SK-MEL-5 (cell line): Measurements from ENCODE around the gene FEZ2. TPM values are rescaled to one million over a fixed set of nuclear protein-coding genes. Genes with fewer than 3 reads are reported as not detected.

Experiments
- DNase-seq: peaks from one replicate; pipeline ENCODE4 v3.0.0-alpha.2; 2016; ENCODE audit warnings: low read depth, low spot score
- in situ Hi-C: cut with HindIII; loops from 2 replicates; pipeline ENCODE4 v1.10.0; 2016; ENCODE audit warnings: low sequenced_read_pairs, high pct_unique_total_duplicates, low pct_unique_long_range_greater_than_20kb
- total RNA-seq: library from RNA; depleted of rRNA; stranded (reverse); fragments of >200 nt; shearing (Covaris generic); gene quantifications from 2 replicates; pipeline ENCODE4 v1.2.3, GENCODE V29; 2014

FEZ2 gene
- total RNA-seq, 1 experiment from 2014 or later, result 58.1 TPM

DNA sequence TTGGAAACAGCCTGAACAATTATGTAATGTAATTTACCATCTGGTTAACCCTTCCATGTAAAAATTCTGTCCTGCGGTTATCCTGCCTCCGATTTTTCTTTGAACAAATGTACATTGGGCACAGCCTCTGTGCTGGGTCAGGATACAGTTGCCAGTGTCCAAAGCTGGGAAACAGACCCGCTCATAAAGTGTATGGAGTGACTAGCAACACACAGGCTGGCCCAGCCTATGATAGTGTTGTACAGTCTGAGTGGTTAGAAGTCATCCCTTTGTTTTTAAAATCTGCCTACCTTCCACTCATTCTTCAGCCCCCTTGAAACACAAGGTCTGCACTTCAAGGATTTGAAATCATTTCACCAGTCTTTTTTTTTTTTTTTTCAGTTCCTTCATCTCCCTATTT lies 50.1 kb downstream of the FEZ2 start:
- in situ Hi-C loops, result no loop called here
- DNase-seq, result no peak

DNA sequence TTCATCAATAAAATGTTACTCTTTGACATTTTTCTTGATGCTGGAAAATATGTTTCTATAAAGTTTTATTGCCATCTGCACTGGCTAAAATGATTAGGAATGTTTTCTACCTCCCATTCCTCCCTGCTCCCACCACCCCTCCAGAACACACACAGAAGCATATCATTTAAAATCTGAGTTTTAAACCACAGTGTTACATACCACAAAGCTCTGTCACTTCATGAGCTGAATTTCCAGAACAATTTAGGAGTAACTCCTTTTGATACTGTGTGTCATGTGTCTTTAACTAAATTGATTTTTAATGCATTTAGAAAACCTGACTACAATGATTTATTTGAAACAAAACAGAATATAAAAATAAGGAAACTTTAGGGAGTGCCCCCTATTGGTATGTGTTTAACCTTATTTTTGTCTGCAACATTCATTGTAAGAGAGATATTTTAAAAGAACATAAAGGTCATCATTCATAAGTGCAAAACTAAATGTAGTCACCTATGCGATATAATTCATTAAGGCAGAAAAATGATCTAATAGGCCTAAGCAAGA lies 52.0 kb downstream of the FEZ2 start:
- no peak for DNase-seq
- in situ Hi-C loops, result no loop called here

DNA sequence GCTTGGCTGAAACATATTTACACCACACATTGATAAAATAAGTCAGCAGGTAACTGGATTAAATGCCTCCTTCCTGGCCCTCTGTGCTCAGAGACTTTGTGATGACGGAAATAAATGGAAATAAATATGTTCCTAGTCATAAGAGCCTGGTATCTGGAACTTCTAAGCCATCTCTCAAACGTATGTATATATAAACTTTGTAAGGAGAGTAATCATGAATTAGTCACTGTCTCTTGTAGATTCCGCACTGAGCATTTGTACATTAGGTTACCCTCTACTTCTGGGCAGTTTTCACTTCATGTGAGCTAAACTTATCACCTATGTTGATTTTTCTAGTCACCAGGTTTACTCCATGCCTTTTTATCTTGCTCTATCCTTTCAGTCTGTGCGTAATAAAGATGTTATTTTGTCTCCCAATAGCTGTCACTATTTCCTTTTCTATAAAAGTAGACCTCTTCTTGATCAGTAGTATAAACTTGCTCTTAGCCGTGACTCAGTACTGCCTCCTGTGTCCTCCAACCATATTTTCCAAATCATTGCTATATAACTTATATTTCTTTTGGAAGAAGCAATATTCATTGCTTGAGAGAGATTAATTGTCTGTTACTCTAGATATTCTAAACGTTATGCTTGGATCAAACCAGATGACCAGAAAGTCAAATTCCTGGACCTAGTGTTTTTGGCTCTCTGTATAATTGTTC lies 53.2 kb downstream of the FEZ2 start:
- in situ Hi-C loops, result no loop called here
- peak; percentile 13 for DNase-seq

DNA sequence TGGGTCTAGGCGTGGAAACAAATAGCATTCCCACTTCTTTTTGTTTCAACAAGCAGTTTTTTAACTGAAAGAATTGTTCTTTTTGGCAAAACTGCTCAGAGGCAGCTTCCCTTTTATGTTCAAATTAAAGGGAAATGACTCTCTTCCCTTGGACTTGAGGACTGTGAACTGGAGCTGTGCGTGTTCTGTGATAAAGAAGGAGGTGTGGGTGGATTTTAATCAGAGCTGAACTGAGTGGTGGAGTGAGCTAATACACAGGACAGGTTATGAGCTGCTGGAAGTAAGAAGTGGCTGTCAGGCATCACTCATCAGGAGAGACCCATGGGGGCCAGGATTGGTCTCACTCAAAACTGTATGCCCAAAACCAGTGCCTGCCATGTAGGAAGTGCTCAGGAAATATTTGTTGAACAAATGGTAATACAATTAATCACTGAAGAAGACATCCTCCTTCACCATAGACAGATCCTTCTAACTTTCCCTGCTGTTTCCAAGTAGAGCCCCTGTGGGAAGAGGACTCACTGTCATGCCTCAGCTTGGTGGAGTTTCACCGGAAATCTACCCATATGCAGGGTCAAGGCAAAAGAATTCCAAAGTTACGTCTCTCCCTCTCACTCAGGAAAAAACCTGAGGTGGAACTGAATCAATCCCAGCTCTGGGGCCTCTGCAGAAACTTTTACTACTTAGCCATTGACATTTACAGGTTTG lies 55.9 kb downstream of the FEZ2 start:
- no peak for DNase-seq
- in situ Hi-C loops, result no loop called here

DNA sequence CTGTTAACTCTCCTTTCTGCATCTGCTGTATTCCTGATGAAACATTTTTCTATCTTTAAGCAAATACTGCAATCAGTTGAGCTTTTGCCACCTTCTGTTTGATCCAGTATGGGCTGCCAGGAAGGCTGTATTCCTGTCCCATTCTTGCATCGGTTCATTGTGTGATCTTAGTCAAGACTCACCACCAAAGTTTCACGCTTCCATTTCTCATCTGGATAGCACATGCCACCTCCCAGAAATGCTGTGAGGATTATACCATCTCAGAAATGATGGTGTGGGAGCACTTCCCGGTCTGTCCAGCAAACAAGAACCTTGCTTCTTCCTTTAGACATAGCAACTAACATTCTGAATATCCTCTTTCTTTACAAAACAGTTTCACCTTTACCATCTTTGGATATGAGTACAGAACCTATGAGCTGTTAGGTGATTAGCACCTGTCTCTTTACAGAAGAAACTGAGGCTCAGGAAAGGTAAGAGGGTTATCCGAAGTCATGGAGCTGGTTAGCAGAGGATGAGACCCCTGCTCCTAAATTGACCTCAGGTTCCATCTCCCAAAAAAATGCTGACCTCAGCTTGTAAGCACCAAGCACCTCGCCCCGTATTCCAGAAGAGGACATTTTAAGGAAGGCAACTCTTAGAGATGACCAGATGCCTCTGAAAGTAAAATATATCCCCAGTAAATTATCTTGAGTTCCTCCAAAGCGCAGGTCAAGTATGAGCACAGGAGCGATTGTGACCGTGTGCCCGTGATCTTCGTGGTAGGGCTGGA lies 56.8 kb downstream of the FEZ2 start:
- in situ Hi-C loops, result no loop called here
- DNase-seq, result no peak

DNA sequence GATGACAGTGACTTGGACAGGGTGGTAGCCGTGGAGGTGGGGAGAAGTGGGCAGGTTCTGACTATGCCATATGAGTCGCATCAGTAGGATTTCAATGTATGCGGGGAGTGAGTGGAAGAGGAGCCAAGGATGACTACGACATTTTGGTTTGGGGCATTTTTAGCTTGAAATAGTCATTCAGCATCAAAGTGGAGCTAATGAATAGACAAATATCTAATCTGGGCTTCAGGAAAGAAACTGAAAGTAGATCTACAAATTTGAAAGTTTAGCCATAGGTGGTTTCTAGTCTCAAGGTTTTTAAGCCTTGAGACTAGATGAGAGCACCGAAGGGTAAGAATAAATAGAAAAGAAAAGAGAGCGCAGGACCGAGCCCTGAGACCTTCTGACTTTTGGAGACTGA lies 58.3 kb downstream of the FEZ2 start:
- no peak for DNase-seq
- in situ Hi-C loops, result no loop called here

DNA sequence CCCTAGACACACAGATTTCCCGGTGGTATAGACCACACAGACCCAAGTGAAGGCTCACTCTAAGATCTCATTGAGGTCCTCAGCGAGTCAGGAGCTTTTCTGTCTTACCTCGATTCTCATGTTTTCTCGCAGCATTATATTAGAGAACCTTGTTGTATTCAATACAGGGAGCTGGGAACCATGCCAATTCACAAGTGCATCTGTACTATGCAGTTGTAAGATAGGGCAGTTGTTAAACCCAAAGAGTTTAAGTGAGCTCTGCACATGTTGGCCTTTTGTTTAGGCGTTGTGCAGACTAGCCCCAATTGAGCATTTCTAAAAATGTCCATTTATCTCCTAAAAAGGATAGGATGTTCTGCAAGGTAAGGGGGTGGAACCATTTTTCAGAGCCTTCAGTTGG lies 59.6 kb downstream of the FEZ2 start:
- in situ Hi-C loops, result no loop called here
- DNase-seq, result no peak

DNA sequence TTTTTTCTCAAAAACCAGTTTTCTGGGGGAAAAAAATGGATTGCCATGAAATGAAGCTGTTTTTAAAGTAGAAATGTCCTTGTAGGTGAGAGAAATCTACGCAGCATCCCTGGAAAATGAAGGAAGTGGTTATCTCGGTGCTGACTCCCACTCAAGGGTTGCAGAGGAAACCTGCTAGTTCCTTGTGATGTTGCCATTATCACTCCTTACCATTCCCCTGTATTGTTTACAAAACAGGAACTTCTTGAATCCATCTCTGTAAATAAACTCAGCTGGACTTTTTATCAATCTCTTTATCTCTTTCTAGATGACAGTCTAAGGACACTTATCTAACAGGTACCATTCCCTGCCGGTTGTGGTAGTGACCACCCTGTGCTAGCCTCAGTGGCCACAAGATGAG lies 61.2 kb downstream of the FEZ2 start:
- DNase-seq, result no peak
- in situ Hi-C loops, result no loop called here

DNA sequence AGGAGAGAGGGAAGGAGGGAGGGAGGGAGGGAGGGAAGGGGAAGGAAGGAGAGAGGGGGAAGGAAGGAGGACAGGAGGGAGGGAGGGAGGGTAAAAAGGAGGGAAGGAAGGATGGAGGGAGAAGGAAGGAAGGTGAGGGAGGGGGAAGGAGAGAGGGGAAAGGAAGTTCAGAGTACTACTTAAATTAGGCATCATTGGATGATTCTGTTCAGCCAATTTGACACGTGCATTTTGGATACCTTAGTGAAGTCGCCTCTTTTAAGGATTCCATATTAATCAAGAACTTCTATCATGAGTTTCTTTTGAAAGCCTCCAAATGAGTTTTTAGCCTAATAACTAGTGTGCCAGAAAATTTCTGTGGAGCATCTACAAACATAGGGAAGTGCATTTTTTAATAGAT lies 62.9 kb downstream of the FEZ2 start:
- in situ Hi-C loops, result no loop called here
- DNase-seq, result no peak

DNA sequence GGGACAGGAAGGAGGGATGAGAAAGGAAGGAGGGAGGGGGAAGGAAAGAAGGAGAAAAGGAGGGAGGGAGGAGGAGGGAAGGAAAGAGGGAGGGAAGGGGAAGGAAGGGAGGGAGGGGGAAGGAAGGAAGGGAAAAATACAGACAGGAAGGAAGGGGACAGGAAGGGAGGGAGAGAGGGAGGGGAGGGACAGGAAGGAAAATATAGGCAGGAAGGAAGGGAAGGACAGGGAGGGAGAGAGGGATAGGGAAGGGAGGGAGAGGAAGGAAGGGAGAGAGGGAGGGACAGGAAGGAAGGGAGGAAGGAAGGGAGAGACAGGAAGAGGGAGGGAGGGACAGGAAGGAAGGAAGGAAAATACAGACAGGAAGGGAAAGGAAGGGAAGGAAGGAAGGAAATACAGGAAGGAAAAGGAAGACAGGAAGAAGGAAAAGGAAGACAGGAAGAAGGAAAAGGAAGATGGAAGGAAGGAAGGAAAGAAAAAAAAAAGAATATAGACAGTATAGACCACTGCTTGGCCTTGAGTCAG lies 63.6 kb downstream of the FEZ2 start:
- DNase-seq, result no peak
- in situ Hi-C loops, result no loop called here

DNA sequence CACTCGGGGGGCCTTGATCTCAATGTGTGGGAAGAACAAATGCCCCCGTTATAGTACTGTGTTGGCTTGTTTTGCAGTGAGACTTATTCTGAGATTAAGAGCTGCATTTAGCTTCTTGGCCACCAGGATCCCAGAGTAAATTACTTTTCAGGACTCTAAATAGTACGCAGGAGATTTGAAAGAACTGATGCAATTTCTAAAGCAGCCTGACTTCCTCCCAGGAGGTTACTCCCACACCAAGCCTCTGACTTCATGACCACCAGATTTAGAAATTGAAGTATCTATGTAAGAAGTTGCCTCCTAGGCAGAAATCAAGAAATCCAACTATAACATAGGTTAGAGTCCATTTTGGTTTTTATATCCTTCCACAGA lies 67.0 kb downstream of the FEZ2 start:
- in situ Hi-C loops, result no loop called here
- peak; percentile 26 for DNase-seq

DNA sequence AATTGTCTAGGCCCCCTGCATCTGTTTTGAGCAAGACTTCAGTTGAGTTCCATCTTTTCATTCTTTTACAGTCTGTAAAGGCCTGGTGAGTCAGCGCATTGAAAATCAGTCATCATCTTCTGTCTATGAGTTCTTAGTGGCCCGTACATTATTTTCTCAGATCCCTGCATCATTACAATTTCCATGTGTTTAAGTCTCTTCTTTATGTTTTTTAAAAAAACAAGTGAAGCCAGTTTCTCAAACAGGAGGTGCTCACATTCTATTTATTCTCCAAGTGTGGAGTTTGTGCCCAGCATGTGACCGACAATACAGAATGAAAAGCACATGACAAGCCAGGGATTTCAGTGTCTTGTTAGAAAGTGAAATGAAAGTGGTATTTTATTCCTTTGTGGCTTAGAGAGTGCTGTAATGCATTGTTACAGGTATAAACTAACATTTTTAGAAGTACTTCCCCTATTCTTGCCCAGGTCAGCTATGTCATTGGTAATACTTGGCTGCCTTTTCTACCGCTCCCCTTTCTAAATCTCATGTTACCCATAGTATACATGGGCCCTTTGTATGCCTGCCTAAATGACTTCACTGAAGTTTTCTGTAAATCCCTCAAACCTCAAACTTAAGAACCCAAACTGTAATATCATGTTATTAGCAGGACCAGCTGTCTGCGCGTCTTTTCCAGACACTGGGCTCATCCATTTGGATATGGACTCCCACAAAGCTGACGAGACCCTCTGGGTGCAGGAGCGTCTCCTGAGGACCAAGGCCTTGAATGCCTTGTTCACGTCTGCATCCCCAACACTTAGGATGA lies 67.6 kb downstream of the FEZ2 start:
- DNase-seq, result no peak
- in situ Hi-C loops, result no loop called here

DNA sequence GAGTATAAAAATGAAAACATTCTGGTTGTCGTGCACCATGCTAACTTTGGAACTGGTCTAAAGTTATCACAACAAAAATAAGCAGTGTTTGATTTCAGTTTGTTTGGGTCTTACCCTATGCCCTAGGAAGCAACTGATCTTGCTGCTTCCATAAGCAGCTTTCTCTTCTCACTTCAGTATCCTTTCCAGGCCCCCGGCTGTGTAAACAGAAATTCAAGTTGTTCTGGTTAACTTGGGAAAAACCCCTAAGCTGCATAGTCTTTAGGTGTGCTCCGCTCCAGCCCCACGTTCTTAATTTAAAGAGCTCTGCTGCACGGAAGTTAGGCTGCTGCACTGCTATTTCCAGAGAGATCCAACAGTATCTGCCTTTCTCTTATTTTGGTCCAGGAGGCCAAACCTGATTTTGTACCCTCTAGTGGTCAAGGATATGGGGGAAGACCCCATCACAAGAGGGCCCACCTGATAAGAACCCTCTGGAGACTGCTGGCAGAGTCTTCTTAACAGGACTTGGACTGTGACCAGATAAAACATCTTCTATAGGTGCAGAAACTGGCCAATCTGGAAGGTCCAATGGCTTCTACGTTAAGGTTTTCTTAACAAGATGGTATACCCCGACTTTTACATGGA lies 69.1 kb downstream of the FEZ2 start:
- in situ Hi-C loops, result no loop called here
- DNase-seq, result no peak

DNA sequence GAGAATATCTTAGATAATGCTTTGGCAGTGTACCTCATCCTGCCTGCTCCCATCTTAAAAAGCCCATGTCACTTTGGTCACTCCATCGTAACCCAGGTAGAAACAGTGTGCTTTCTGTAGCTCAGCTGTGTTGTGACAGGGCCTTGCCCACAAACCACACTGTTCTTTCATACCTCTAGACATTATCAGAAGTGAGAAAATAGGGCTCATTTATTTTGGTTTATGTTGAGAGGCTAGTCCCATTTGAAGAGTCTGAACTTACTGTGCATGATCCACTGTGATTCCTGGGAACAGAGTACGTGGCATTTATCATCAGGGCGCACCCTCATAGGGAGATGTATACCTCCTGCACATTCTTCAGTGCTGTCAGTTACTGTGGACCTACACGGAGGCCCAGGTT lies 69.7 kb downstream of the FEZ2 start:
- DNase-seq, result no peak

DNA sequence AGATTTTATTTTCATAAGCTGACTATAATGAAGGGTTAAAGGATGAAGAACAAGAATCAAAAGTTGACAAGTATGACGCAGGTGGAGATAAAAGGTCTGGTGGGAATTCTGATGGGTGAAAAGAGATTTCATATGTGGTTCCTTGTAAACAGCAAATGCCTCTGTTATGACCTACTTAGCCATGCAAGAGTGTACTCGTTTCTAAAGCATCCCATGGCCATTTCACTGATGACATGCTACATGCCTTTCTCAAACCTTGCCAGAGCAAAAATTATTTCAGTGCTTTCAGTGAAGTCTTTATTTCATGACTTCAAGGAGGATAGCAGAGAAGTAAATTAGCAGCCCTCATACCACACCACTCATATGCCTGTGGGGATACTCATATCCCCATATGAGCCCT lies 71.7 kb downstream of the FEZ2 start:
- in situ Hi-C loops, result no loop called here

More for the DNA sequence above, 69.7 kb downstream of the FEZ2 start:
- in situ Hi-C loops, result no loop called here

DNA sequence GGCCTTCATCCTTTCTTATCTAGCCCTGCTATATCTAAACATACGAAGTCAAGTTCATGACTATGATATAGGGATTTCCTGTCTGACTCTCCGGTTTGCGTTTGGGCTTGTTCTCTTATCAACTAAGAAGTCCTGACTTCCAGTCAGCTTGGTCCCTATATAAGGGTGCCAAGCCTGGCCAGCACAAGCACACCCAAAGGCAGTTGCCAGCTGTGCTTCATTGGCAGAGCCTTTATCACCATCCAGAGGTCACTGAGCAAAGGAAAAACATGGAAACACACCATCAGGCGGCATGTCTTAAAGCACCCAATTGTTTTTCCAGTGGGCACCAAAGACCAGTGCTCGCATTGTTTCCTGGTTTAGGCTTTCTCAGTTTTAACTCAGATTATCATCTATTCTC lies 72.7 kb downstream of the FEZ2 start:
- in situ Hi-C loops, result no loop called here

More for the DNA sequence above, 71.7 kb downstream of the FEZ2 start:
- DNase-seq, result no peak

DNA sequence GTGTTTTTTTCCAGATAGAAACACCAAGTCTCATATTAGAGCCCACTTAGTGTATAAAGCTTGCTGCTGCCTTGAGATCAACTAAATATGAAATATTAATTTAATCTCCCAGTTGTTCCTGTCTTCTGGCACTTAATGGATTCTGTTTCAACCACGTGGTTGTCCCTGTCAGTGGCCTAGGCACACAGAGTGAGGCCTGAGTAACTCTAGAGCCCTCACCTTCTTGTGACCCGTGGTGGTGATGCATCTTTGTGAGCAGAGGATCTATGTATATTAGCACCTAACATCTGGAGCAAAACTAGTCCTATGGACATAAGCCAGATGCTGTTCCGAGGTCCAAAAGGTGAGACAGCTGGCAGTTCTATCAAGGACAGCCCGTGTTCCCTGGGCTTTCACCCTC lies 74.8 kb downstream of the FEZ2 start:
- no peak for DNase-seq
- in situ Hi-C loops, result no loop called here

More for the DNA sequence above, 72.7 kb downstream of the FEZ2 start:
- DNase-seq, result no peak
